Esophagus mucosa (tissue), 1 donor: Measurements from ENCODE around the gene PCTP. TPM values are rescaled to one million over a fixed set of nuclear protein-coding genes. Genes with fewer than 3 reads are reported as not detected.

Experiments
- ATAC-seq: fragments of 200-7000 bp; cut with Tn5 transposase; one replicate; pipeline ENCODE4 v1.9.1; 2020
- total RNA-seq: library from RNA; stranded (reverse); gene quantifications from one replicate; pipeline ENCODE4 v1.2.4, GENCODE V29; 2023
- donor health status: DM: yes; HTN: yes; CAD: no.

Gene PCTP
- total RNA-seq, 1 donor from 2014 or later, result 9.1 TPM

DNA sequence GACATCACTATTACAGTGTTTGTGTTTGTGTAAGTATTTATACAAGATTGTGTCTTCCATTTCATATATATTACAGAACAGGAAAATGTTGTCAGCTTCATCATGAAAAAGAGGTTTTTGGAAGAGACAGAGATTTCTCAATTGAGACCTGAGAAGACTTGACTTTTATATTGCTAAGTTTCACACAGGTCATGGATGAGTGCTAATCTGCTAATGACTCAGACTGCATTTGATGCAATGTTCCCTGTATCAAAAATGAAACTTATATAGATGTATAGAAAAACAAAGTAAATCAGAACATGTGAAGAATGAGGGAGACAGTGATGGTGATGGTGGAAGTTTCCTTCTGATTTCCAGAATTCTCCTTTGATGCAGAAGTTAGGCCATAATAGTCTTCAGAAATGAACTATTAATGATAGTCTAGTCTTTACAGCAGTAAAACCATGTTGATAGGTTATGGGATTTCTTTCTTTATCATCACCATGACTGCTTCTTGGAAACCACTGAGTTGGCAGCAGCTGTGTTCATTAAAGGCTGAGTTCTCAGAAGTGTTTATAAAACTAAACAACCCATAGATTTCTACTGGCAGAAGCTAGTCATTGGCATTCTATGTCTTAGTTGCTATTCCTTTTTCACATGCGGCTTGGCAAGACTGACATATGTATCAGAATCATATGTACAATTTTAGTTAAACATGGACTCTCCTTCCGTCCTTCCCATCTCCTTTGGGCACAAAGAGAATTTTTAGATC is 56.1 kb downstream of the PCTP start:
- peak; percentile 25 for ATAC-seq

DNA sequence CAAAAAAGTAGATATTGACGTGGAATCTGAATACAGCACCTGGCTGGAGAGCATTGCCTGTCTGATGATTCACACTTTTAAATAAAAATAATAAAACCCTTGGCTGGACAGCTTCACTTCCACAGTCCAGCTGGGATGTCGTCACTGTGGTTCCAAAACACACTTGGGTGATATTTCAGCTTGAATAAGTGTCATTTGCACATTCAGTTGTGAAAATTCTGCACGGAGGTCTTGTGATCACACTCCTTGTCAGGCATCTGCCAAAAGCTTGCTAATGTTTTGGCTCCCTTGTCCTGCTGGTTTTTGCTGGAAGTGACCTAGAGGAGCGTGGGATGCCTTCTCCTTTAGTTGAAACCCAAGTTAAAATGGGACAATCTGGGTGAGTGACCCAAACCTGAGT is 60.7 kb downstream of the PCTP start:
- no peak for ATAC-seq

DNA sequence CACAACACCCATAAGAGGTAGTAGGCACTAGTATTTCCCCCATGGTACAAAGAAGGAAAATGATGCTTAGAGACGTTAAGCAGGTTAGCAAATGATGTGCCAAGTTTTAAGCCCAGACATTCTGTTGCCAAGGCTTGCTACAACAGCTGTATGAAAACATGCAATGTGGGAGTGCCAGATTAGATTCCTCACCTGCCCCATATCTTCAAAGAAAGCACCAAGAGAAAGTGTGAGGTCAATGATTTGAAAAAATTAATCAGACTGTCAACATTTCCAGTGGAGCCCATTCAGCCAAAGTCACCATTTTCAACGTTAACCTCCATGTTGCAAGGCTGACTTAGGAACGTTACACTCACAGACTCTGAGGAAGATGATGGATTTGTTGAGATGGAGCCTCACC is 61.5 kb downstream of the PCTP start:
- ATAC-seq, result no peak

DNA sequence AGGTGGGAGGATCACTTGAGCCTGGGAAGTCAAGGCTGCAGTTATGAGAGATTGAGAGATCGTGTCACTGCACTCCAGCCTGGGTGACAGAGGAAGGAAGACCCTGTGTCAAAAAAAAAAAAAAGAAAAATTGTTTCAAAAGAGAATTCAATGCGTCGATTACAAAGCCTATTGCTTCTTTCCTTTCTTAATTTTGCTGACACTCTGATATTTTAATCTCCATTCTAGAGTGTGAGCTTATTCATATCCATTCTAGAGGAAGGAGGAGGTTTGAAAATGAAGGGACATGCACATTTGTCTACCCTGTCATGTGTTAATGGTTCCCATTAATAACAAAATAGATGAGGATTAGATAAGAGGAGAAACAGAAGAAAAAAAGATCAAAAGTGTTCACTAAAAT is 63.1 kb downstream of the PCTP start:
- no peak for ATAC-seq

DNA sequence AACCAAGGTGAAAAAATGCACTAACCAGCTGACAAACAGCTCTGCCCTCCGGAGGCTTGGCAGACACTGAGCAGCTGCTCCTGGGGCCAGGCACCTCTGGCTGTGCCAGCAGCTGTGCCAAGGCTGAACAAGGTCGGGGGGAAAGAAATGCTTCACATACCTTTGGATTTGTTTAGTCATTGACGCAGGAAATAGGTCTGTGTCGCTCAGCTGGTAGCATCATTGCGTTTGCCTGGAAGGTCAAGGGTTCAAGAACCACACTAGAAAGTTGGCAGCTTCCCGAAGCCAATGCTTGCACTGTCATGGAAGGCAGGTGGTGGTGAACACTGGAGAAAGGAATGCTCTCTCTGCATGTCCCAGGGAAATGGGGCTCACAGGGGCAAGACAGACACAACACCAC is 63.5 kb downstream of the PCTP start:
- no peak for ATAC-seq

DNA sequence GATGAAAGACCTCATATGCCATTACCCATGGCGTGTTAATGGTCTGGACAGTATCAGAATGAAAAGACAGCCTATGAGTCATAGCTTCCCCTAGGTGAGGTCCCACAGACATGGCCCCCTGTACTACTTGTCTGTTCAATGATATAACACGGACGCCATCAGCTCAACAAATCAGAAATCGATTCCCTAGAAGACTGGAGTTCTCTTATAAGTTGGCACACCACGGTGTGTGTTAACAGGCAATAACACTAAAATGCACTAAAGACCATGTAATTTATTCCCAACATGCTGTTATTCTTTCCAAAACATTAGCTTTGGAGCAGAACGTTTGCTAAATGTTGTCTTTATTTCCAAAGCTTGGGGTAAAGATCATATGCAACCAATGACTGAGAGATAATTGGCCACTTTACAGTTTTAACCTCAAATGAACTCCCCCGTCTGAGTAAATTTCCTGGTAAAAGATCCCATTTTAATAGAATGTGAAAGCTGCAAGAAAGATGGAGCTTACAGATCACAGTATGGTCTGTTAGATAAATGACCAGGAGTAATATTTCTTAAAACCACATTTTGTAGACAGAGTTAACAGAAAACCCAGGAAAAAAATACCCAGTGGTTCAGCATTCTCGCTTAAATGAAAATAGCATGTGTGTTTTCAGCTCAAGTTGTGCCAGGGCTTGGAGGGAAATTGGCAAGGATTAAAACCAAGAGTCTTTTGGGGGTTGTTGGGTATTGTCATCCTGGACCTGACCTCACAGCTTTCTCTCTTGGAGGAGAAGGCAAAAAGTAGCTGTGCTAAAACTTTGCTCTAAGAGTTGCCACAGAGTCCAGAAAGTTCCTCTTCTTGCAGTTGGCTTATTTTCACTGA is 65.9 kb downstream of the PCTP start:
- no peak for ATAC-seq

DNA sequence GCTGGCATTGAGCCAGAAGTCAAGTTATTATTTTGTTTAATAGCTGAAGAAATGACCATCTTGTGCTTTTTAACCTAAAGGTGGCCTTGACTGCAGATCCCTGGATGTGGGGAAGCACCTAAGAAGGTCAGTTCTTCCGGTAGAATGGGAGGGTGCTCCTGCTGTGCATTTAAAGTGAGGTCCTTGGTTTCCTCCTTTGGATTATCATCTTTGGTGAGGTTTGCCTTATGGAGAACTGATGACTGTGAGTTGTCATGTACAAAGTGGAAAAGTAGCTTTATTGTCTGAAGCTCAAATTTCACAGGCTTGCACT is 66.5 kb downstream of the PCTP start:
- no peak for ATAC-seq

DNA sequence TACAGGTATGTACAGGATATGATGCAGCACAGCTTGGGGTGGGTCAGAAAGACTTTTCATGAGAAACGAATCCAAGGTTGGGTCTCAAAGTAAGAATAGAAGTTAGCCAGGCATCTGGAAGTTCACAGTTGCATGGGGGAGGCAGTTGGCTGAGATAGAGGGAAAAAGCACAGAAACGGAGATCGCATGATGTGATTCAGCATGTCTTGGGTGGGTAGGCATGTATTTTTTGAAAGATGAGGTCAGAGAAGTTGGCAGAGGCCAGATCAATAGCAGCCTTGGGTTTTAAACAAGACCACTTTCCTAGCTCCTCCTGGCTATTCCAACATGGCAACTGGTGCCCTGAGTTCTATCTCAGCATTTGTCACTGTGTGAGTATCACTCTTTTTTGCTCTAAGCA is 67.2 kb downstream of the PCTP start:
- no peak for ATAC-seq

DNA sequence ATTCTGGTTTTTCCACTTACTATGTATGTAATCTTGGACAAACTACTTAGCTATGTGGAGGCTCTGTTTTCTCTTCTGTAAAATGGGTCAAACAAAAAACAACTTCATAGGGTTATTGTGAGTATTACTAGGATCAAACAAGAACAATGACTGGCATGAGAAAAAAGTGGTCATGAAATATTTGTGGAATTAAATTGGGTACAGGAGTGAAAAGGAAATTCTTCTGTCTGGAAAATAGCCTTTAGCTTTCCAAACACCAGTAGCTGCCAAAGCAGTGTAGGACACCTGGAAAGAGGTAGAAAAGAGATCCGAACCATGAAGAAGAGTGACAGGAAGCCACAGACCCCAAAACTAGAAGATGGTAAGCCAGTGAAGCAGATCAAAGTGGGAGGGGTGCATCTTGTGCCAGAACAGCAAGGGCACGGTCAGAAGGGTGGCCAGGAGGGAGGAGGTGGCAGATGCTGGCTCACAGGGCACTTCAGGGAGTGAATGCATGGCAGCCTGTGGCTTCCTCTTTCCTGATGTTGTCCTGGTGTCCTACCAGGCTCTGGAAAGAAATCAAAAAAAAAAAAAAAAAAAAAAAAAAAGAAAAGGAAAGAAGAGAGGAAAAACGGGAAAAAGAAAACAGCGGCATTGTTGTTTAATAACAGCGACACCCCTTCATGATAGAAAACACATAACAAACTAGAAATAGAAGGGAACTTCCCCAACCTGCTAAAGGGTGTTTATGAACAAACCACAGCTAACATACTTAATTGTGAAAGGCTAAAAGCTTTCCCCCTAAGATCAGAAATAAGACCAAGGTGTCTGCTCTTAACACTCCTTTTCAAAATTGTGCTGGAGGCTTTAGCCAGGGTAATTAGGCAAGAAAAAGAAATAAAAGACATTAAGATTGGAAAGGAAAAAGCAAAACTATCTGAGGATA is 67.9 kb downstream of the PCTP start:
- ATAC-seq, result no peak

DNA sequence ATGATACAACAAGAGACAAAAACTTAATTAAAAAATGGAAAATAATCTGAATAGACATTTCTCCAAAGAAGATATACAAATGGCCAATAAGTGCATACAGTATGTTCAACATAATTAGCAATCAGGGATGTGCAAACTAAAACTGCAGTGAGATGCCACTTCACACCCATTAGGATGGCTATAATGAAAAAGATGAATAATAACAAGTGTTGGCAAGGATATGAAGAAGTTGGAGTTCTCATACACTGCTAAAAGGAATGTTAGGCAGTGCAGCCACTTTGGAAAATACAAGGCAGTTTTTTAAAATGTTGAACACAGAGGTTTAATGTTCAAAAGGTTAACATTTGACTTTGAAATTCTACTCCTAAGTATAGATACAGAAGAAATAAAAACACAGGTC is 69.8 kb downstream of the PCTP start:
- no peak for ATAC-seq

DNA sequence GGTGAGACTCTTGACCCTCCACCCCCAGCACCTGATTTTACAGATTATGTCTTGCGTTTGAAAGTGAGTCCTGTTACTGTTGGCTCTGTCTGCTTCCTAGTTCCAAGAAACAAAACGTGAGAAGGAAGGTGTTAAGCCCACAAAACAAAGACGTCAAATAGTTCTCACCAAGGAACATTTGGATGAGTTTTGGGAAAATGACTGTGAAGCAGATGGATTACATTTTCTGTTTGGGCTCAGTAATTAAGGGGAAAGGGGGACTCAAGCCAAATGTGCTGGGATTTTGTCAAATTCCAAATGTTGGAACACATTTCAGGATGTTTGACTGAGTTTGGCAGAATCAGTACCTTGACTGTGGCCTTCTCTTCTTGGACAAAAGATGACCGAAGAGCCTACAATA is 71.2 kb downstream of the PCTP start:
- no peak for ATAC-seq

DNA sequence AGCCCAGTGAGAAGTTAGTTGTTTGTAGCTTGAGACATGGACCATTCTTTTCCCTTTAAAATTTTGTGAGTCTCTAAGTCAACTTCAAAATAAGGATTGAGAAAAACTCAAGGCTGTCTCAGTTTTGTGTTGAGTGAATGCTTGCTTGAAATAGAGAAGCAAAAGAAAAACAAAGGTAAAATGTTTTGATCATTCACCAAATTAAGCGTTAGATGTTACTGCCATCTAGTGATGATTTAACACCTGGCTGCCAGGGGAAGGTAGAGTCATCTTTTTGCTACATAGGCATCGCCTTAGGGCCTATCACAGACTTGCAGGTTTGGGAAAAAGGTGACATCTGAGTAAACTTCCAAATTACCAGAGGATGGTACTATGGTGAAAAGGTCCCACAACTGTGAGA is 74.4 kb downstream of the PCTP start:
- no peak for ATAC-seq

Other genes starting within 250 kb of the PCTP start
- gene SMIM36, start 239.6 kb upstream of the PCTP start, total RNA-seq, result not detected
- gene TMEM100, start 28.2 kb upstream of the PCTP start, total RNA-seq, result 0.76 TPM